H9 (cell line): ENCODE results near the gene EPHA3. TPM values are rescaled to one million over a fixed set of nuclear protein-coding genes. Genes with fewer than 3 reads are reported as not detected.

Source experiments
- DNase-seq: peaks from one replicate; pipeline ENCODE4 v3.0.0-alpha.2; 2017
- H2AFZ ChIP-seq: one replicate; pipeline ENCODE4 v1.6.1; 2013; ENCODE audit warnings: mild to moderate bottlenecking, low read length, control low read depth, moderate library complexity
- H2AK5ac ChIP-seq: 2 replicates; pipeline ENCODE4 v1.6.1; 2013; ENCODE audit warnings: low read length, control low read depth, mixed read lengths; ENCODE audit not compliant: insufficient read length
- H2BK120ac ChIP-seq: one replicate; pipeline ENCODE4 v1.6.1; 2013; ENCODE audit warnings: low read depth, mild to moderate bottlenecking, low read length, control low read depth, inconsistent platforms; ENCODE audit not compliant: poor library complexity, severe bottlenecking
- H2BK12ac ChIP-seq: 2 replicates; pipeline ENCODE4 v1.6.1; 2013; ENCODE audit warnings: low read length, control low read depth, mixed read lengths, low read depth; ENCODE audit not compliant: insufficient read length
- H2BK15ac ChIP-seq: 2 replicates; pipeline ENCODE4 v1.6.1; 2013; ENCODE audit warnings: low read depth, low read length, control low read depth
- H2BK20ac ChIP-seq: one replicate; pipeline ENCODE4 v1.6.1; 2013; ENCODE audit warnings: low read depth, mild to moderate bottlenecking, low read length, control low read depth, inconsistent platforms; ENCODE audit not compliant: poor library complexity, severe bottlenecking
- H2BK5ac ChIP-seq: 2 replicates; pipeline ENCODE4 v1.6.1; 2013; ENCODE audit warnings: low read length, control low read depth, mixed read lengths; ENCODE audit not compliant: insufficient read length
- H3K14ac ChIP-seq: 2 replicates; pipeline ENCODE4 v1.6.1; 2013; ENCODE audit warnings: low read length, control low read depth; ENCODE audit not compliant: insufficient read depth
- H3K18ac ChIP-seq: 2 replicates; pipeline ENCODE4 v1.6.1; 2013; ENCODE audit warnings: low read depth, mild to moderate bottlenecking, mixed read lengths, low read length, control low read depth; ENCODE audit not compliant: insufficient read length
- H3K23ac ChIP-seq: 2 replicates; pipeline ENCODE4 v1.6.1; 2013; ENCODE audit warnings: low read length, control low read depth, mixed read lengths, low read depth; ENCODE audit not compliant: insufficient read length
- H3K23me2 ChIP-seq: 2 replicates; pipeline ENCODE4 v1.6.1; 2013; ENCODE audit warnings: low read depth, mild to moderate bottlenecking, mixed read lengths, low read length, control low read depth; ENCODE audit not compliant: insufficient read length, poor library complexity, severe bottlenecking
- H3K27ac ChIP-seq: 2 replicates; pipeline ENCODE4 v1.5.1; 2013; ENCODE audit warnings: low read length, control low read depth, mixed read lengths, low read depth; ENCODE audit not compliant: insufficient read length
- H3K27me3 ChIP-seq: 2 replicates; pipeline ENCODE4 v1.6.1; 2013; ENCODE audit warnings: low read length, control low read depth, inconsistent platforms; ENCODE audit not compliant: insufficient read depth
- H3K4ac ChIP-seq: 2 replicates; pipeline ENCODE4 v1.6.1; 2013; ENCODE audit warnings: low read depth, mild to moderate bottlenecking, control low read depth, inconsistent platforms, low read length, moderate library complexity
- H3K4me1 ChIP-seq: 2 replicates; pipeline ENCODE4 v1.6.1; 2013; ENCODE audit warnings: low read length, control low read depth, inconsistent platforms; ENCODE audit not compliant: insufficient read depth
- H3K4me2 ChIP-seq: 2 replicates; pipeline ENCODE4 v1.6.1; 2013; ENCODE audit warnings: low read length, control low read depth, mixed read lengths; ENCODE audit not compliant: insufficient read length, insufficient read depth
- H3K56ac ChIP-seq: 2 replicates; pipeline ENCODE4 v1.6.1; 2013; ENCODE audit warnings: low read depth, mild to moderate bottlenecking, mixed read lengths, low read length, control low read depth; ENCODE audit not compliant: insufficient read length
- H3K79me1 ChIP-seq: 2 replicates; pipeline ENCODE4 v1.6.1; 2013; ENCODE audit warnings: low read depth, mild to moderate bottlenecking, moderate library complexity, low read length, control low read depth, inconsistent platforms; ENCODE audit not compliant: insufficient read depth, poor library complexity, severe bottlenecking
- H3K79me2 ChIP-seq: 2 replicates; pipeline ENCODE4 v1.6.1; 2013; ENCODE audit warnings: low read length, control low read depth, inconsistent platforms; ENCODE audit not compliant: insufficient read depth
- H3K9ac ChIP-seq: 2 replicates; pipeline ENCODE4 v1.6.1; 2013; ENCODE audit warnings: low read length, control low read depth, mixed read lengths; ENCODE audit not compliant: insufficient read length; ENCODE audit errors: extremely low read depth
- H3K9me3 ChIP-seq: one replicate; pipeline ENCODE4 v1.6.1; 2013; ENCODE audit warnings: low read depth, low read length, inconsistent platforms; ENCODE audit not compliant: control insufficient read depth
- H3T11ph ChIP-seq: one replicate; pipeline ENCODE4 v1.6.1; 2013; ENCODE audit warnings: mild to moderate bottlenecking, low read length, control low read depth, inconsistent platforms
- H4K20me1 ChIP-seq: one replicate; pipeline ENCODE4 v1.6.1; 2013; ENCODE audit not compliant: control insufficient read depth, insufficient read length, insufficient read depth
- H4K5ac ChIP-seq: 2 replicates; pipeline ENCODE4 v1.6.1; 2013; ENCODE audit warnings: low read depth, mild to moderate bottlenecking, mixed read lengths, low read length, control low read depth; ENCODE audit not compliant: insufficient read length
- H4K8ac ChIP-seq: replicated peaks from 2 replicates; pipeline ENCODE4 v1.6.1; 2013; ENCODE audit warnings: low read length, control low read depth, mixed read lengths, low read depth; ENCODE audit not compliant: insufficient read length
- H4K91ac ChIP-seq: 2 replicates; pipeline ENCODE4 v1.6.1; 2013; ENCODE audit warnings: low read depth, mild to moderate bottlenecking, moderate library complexity, mixed read lengths, low read length, control low read depth; ENCODE audit not compliant: insufficient read length
- H3K27ac Mint-ChIP-seq, 3 experiments: 2 replicates in 2 of 3; 3 replicates in 1 of 3; pipeline ENCODE4 v1.8.0; 2020 to 2021; ENCODE audit warnings: mixed read lengths in 3 of 3, mild to moderate bottlenecking in 1 of 3, moderate library complexity in 1 of 3
- H3K27me3 Mint-ChIP-seq: 2 replicates; pipeline ENCODE4 v1.8.0; 2021; ENCODE audit warnings: low read depth, mild to moderate bottlenecking, moderate library complexity, mixed read lengths
- H3K36me3 Mint-ChIP-seq, 3 experiments: 2 replicates in 2 of 3; 3 replicates in 1 of 3; pipeline ENCODE4 v1.8.0; 2020 to 2021; ENCODE audit warnings: low read depth in 3 of 3, mixed read lengths in 3 of 3; ENCODE audit not compliant: insufficient read depth in 1 of 3
- H3K4me1 Mint-ChIP-seq, 2 experiments: 2 replicates each; pipeline ENCODE4 v1.8.0; 2020; ENCODE audit warnings: mixed read lengths in 2 of 2
- H3K4me3 Mint-ChIP-seq, 2 experiments: 2 replicates in 1 of 2; 3 replicates in 1 of 2; pipeline ENCODE4 v1.8.0; 2020 to 2021; ENCODE audit warnings: mild to moderate bottlenecking in 2 of 2, mixed read lengths in 2 of 2, moderate library complexity in 1 of 2
- H3K9me3 Mint-ChIP-seq, 2 experiments: 2 replicates in 1 of 2; 3 replicates in 1 of 2; pipeline ENCODE4 v1.8.0; 2020; ENCODE audit warnings: mild to moderate bottlenecking in 2 of 2, mixed read lengths in 2 of 2, moderate library complexity in 1 of 2
- CTCF ChIP-seq: fragments of 200-600 bp; sonication (generic); conservative IDR thresholded peaks from 3 replicates; pipeline ENCODE4 v1.8.0; 2021; ENCODE audit warnings: antibody characterized with exemption, mild to moderate bottlenecking
- WGBS: extraction: QIAGEN DNeasy Blood & Tissue Kit; methylation state at CpG from one replicate; pipeline ENCODE4 v1.1.7; 2013; ENCODE audit warnings: missing lambda C conversion rate, low lambda C conversion rate, mixed read lengths; ENCODE audit not compliant: insufficient read length; ENCODE audit errors: extremely low coverage; 5-methylcytosine and 5-hydroxymethylcytosine counted together
- total RNA-seq: library from RNA; stranded (reverse); gene quantifications from 2 replicates; pipeline ENCODE4 v1.2.1, GENCODE V29; 2021

The EPHA3 gene
- total RNA-seq, 1 experiment from 2014 or later = 0.66 TPM

GRCh38 chr3:89144080-89144479 lies 36.7 kb downstream of the EPHA3 start:
- no CpG with 5 or more reads among the region's 2 CpGs for WGBS
- H2BK15ac ChIP-seq = no peak overlapping the region
- TF ChIP-seq CTCF = no peak

More at GRCh38 chr3:89144080-89144479, 36.7 kb downstream of the EPHA3 start:
- Histone ChIP-seq H3K56ac (no peak overlapping the region), H2AFZ (no peak overlapping the region), H3K18ac (no peak overlapping the region), H2BK5ac (no peak overlapping the region), H3K23me2 (no peaks in the 10 kb centered on the region), H4K8ac (no peak overlapping the region), H3K23ac (no peak overlapping the region), H3K27ac (no peak overlapping the region), H4K5ac (no peak overlapping the region), H3K9ac (no peak overlapping the region), H3K4me2 (no peak overlapping the region), H3K4ac (no peak overlapping the region), H3K79me1 (no peaks in the 10 kb centered on the region), H3K9me3 (no peaks in the 10 kb centered on the region), H3K4me1 (no peaks in the 10 kb centered on the region; the same call in 1 of the 2 replicates), H3K14ac (no peak overlapping the region), H2BK20ac (no peak overlapping the region), H3T11ph (no peak overlapping the region), H4K20me1 (no peaks in the 10 kb centered on the region), H3K79me2 (no peaks in the 10 kb centered on the region), H2BK12ac (no peak overlapping the region), H4K91ac (no peak overlapping the region), H2AK5ac (no peak overlapping the region), H2BK120ac (no peak overlapping the region), H3K27me3 (no peaks in the 10 kb centered on the region)
- Mint-ChIP-seq H3K9me3 (no peaks in the 10 kb centered on the region), H3K27me3 (no peaks in the 10 kb centered on the region), H3K4me1 (peaks cover 0 to 2% of the 10 kb centered on the region in 2 experiments; a peak in 1 of 4 replicates), H3K27ac (no peak overlapping the region), H3K4me3 (no peak overlapping the region), H3K36me3 (no peaks in the 10 kb centered on the region)
- no peak for DNase-seq
